Measurements from ENCODE around the gene GTPBP2.
"Not testable (repeated sequence)": the region's sequence is repeated elsewhere in the genome, so short reads cannot be mapped to it uniquely, and the experiment has no call there.

Gene GTPBP2

GRCh38 chr6:43668151-43669028 is 39.3 kb upstream of the GTPBP2 start:
- no peak overlapping the region for H3K4me3 ChIP-seq (ENCODE audit: low read length)
- no peak for TF ChIP-seq ZNF274 (IDR thresholded peaks at IDR 0.05; ENCODE audit: low read depth, low read length)

- H3K4me3 ChIP-seq (ENCODE audit: low read length), result no peak overlapping the region
- TF ChIP-seq ZNF274 (IDR thresholded peaks at IDR 0.05; ENCODE audit: low read depth, low read length), result no peak
Measured at GRCh38 chr6:43667245-43668150, 38.4 kb upstream of the GTPBP2 start.

DNA sequence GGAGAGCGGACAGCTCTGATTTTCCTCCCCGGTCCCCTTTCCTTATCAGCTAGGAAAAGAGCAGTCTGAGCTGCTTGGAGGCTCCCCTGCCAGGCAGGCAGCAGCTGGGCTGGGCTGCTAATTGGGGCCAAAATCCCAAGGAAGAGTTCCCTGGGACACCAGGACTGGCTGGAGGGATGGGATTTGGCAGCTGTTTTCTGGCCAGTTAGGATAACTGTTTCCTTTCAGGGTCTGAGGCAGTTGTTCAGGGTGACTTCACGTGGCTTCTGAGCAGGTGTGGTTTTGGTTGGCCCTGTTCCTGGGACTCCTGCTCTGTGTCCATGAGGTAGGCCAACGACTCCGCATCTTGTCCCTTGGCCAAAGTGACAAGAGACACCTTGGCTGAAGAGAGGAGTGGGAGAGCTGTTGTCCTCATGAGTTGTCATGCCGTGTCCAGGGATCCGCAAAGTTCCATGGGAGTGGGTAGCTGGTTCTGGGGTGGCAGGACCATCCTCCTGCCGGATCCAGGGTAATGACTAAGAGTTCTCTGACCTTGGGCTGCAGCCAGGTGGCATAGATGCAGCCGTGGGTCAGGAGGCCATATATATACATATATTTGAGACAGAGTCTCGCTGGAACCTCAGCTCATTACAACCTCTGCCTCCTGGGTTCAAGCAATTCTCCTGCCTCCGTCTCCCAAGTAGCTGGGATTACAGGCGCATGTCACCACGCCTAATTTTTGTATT is 37.3 kb upstream of the GTPBP2 start:
- no peak for TF ChIP-seq ZNF274 (IDR thresholded peaks at IDR 0.05; ENCODE audit: low read depth, low read length)
- no peak overlapping the region for H3K4me3 ChIP-seq (ENCODE audit: low read length)

DNA sequence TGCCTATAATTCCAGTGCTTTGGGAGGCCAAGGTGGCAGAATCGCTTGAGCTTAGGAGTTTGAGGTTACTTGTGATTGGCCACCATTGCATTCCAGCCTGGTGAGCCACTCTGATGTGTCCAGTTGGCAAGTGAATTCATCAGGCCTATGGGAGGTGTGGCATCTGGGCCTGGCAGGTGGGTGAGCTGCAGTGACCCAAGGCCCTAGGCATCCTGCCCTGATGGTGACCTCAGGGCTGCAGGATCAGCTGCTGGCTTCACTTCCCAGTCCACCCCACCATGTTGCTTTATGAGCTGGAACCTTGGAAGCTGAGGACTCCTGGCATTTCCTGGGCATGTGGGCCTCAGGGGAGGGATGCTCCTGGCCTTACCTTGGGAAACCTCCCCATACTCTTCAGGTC is 36.3 kb upstream of the GTPBP2 start:
- TF ChIP-seq ZNF274 (IDR thresholded peaks at IDR 0.05; ENCODE audit: low read depth, low read length), result no peak
- no peak overlapping the region for H3K4me3 ChIP-seq (ENCODE audit: low read length)

GRCh38 chr6:43662948-43663347 is 33.9 kb upstream of the GTPBP2 start:
- not testable (repeated sequence) for H3K4me3 ChIP-seq (ENCODE audit: low read length)

DNA sequence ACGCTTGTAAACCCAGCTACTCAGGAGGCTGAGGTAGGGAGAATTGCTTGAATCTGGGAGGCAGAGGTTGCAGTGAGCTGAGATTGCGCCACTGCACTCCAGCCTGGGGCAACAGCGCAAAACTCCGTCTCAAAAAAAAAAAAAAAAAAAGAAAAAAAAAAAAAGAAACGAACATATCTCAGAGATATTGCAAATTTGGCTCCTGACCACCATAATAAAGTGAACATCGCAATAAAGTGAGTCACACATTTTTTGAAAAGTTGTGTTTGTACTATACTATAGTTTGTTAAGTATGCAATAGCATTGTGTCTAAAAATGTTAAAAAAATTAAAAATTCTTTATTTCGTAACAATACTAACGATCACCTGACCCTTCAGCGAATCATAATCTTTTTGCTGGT is 29.1 kb upstream of the GTPBP2 start:
- no peak for TF ChIP-seq ZNF274 (IDR thresholded peaks at IDR 0.05; ENCODE audit: low read depth, low read length)
- H3K4me3 ChIP-seq (ENCODE audit: low read length), result no peak overlapping the region

- no peak for TF ChIP-seq ZNF274 (IDR thresholded peaks at IDR 0.05; ENCODE audit: low read depth, low read length)
- H3K4me3 ChIP-seq (ENCODE audit: low read length), result no peak overlapping the region
Measured at GRCh38 chr6:43657221-43657802, 28.2 kb upstream of the GTPBP2 start.

DNA sequence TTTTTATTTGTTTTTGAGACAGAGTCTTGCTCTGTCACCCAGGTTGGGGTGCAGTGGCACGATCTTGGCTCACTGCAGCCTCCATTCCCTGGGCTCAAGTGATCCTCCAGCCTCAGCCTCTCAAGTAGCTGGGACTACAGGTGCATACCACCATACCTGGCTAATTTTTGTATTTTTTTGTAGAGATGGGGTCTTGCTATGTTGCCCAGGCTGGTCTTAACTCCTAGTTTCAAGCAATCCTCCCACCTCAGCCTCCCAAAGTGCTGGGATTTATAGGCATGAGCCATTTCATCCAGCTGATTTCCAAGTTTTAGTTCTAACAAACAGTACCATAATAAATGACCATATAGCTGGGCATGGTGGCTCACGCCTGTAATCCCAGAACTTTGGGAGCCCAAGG is 23.8 kb upstream of the GTPBP2 start:
- H3K4me3 ChIP-seq (ENCODE audit: low read length), result not testable (repeated sequence)

GRCh38 chr6:43648248-43648647 is 19.2 kb upstream of the GTPBP2 start:
- TF ChIP-seq ZNF274 (IDR thresholded peaks at IDR 0.05; ENCODE audit: low read depth, low read length), result no peak
- no peak overlapping the region for H3K4me3 ChIP-seq (ENCODE audit: low read length)

DNA sequence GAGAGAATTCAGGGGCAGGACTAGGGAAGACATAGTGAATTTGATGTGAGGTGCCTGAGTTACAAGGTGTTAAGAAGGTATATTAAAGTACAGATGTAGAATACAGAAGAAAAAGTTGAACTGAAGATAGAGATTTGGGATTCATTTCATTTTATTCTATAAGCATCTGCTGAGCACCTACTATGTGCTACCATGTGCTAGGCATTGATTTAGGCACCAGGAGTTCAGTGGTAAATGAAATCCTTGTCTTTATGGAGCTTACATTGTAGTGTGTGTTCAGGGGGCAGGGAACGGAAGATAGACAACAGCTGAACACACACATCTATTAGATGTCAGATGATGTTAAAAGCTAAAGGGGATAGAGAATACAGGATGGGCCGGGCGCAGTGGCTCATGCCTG is 18.5 kb upstream of the GTPBP2 start:
- no peak for TF ChIP-seq ZNF274 (IDR thresholded peaks at IDR 0.05; ENCODE audit: low read depth, low read length)
- H3K4me3 ChIP-seq (ENCODE audit: low read length), result no peak overlapping the region

DNA sequence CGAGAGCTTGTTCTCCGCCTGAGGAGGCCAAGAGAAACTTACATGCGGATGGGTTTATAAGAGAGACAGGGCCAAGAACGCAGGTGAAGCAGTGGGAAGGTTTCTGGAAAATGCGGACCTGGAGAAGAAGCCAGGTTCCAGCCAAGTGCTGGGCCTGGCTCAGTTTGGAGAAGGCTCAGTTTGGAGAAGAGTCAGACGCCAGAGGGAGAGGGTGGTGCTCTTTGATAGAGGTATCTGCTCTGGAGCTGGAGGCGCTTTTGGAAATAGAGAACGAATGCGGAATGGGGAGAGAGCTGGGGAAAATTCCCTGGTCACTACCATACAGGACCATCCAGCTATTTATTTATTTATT is 16.5 kb upstream of the GTPBP2 start:
- no peak overlapping the region for H3K4me3 ChIP-seq (ENCODE audit: low read length)
- no peak for TF ChIP-seq ZNF274 (IDR thresholded peaks at IDR 0.05; ENCODE audit: low read depth, low read length)

DNA sequence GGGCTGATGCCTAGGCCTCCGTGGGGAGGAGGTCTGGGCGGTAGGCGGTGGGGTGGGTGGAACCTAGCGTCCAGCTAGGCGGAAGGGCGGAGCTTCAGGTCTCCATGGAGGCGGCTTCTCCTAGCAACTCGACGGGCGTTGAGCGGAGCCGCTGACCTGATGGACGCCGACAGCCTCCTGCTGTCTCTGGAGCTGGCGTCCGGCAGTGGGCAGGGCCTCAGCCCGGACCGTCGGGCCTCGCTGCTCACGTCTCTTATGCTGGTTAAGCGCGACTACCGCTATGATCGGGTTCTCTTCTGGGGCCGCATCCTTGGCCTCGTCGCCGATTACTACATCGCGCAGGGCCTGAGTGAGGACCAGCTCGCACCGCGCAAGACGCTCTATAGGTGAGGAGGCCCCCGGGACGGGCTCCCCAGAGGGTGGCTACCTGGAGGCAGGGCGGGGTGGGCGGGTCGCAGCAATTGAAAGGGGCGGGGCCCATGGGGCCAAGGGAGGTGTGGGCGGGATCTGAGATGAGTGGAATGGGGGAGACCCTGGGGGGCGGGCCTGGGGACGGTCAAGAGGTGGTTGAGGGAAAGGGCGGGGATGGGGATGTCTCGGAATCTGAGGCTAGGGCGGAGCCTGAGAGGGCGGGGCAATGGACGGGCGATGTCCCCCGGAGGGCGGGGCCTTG is 16.0 kb upstream of the GTPBP2 start, which contains the start of gene RSPH9:
Gene RSPH9 (plus strand): TSS at position 97 of the 673 bp plus-strand sequence. CDS start 63 bp downstream, at position 160.
- H3K4me3 ChIP-seq (ENCODE audit: low read length), result no peak within 1 kb of the TSS
- TF ChIP-seq ZNF274 (IDR thresholded peaks at IDR 0.05; ENCODE audit: low read depth, low read length), result no peak

DNA sequence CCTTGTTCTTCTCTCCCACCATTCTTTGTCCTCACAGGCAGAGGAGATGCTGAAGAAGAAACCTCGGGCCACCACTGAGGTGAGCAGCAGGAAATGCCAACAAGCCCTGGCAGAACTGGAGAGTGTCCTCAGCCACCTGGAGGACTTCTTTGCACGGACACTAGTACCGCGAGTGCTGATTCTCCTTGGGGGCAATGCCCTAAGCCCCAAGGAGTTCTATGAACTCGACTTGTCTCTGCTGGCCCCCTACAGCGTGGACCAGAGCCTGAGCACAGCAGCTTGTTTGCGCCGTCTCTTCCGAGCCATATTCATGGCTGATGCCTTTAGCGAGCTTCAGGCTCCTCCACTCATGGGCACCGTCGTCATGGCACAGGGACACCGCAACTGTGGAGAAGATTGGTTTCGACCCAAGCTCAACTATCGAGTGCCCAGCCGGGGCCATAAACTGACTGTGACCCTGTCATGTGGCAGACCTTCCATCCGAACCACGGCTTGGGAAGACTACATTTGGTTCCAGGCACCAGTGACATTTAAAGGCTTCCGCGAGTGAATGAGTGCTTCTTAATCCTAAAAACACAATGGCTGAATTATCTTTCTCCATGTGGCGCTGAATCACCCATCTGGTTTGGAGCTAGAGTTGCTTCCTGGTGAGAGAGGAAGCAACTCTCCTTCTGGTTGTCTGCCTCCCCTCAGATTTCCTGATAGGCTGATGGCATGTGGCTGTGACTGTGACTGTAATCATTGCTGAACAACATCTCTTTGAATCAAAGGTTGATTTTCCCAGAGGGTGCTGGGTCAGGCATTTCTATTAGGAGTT is 11.1 kb upstream of the GTPBP2 start:
- no peak overlapping the region for H3K4me3 ChIP-seq (ENCODE audit: low read length)
- TF ChIP-seq ZNF274 (IDR thresholded peaks at IDR 0.05; ENCODE audit: low read depth, low read length), result no peak

Measured in GM08714 (cell line).